HEK293 (cell line): Measurements from ENCODE around the gene RNF149.
"Not testable (repeated sequence)": the region's sequence is repeated elsewhere in the genome, so short reads cannot be mapped to it uniquely, and the experiment has no call there.

Experiments
- CTCF ChIA-PET: fragments of 350-600 bp; formaldehyde crosslinking; extraction: SDS; loops from one replicate; lab custom pipeline; 2021; ENCODE audit warnings: antibody characterized with exemption; lab: Yijun Ruan, JAX
- POLR2A ChIA-PET: fragments of 300-600 bp; formaldehyde crosslinking; extraction: SDS; loops from one replicate; lab custom pipeline; 2020; ENCODE audit warnings: antibody characterized with exemption, inconsistent platforms; lab: Yijun Ruan, JAX
- H3K27ac ChIP-seq: fragments of 200-500 bp; sonication (Bioruptor generic); 2 replicates; pipeline ENCODE4 v1.5.1; 2014; ENCODE audit warnings: low read depth, low read length, control low read depth, inconsistent platforms; ENCODE audit errors: extremely low read depth
- H3K36me3 ChIP-seq, 2 experiments: fragments of 200-500 bp in 1 of 2; sonication (Bioruptor generic) in 1 of 2; 1 replicate in 1 of 2; 2 replicates in 1 of 2; pipeline ENCODE4 v1.5.1; 2014 to 2017; ENCODE audit warnings: inconsistent platforms in 2 of 2, low read length in 2 of 2; ENCODE audit not compliant: control insufficient read depth in 2 of 2, insufficient read depth in 1 of 2
- H3K4me1 ChIP-seq: fragments of 200-500 bp; sonication (Bioruptor generic); 2 replicates; pipeline ENCODE4 v1.5.1; 2014; ENCODE audit warnings: mild to moderate bottlenecking, low read length, inconsistent platforms; ENCODE audit not compliant: control insufficient read depth, insufficient read depth
- H3K4me3 ChIP-seq: 2 replicates; pipeline ENCODE4 v1.5.1; 2011; ENCODE audit warnings: low read depth, mild to moderate bottlenecking, control low read depth, low read length, moderate library complexity
- H3K9me3 ChIP-seq: fragments of 200-500 bp; sonication (Bioruptor generic); 2 replicates; pipeline ENCODE4 v1.5.1; 2014; ENCODE audit warnings: low read depth, low read length, inconsistent platforms; ENCODE audit not compliant: control insufficient read depth, insufficient read depth
- ZBTB7A ChIP-seq: fragments of 450-650 bp; formaldehyde crosslinking; IDR thresholded peaks from 2 replicates; pipeline ENCODE4 v1.5.1; 2016; ENCODE audit warnings: low read depth, missing biosample characterization, missing genetic modification characterization
- ZNF324 ChIP-seq: fragments of 450-650 bp; formaldehyde crosslinking; IDR thresholded peaks from 2 replicates; pipeline ENCODE4 v1.5.1; 2016; ENCODE audit warnings: missing biosample characterization, missing genetic modification characterization
- ZNF624 ChIP-seq: fragments of 450-650 bp; formaldehyde crosslinking; IDR thresholded peaks from 2 replicates; pipeline ENCODE4 v1.5.1; 2017; ENCODE audit warnings: missing biosample characterization, missing genetic modification characterization
- TF ChIP-seq, protein P1 (sequence below): fragments of 450-650 bp; formaldehyde crosslinking; IDR thresholded peaks from 2 replicates; pipeline ENCODE4 v1.5.1; 2016; ENCODE audit warnings: missing biosample characterization, missing genetic modification characterization, low read depth
- TF ChIP-seq, protein P2 (sequence below): fragments of 450-650 bp; formaldehyde crosslinking; IDR thresholded peaks from 2 replicates; pipeline ENCODE4 v1.5.1; 2016; ENCODE audit warnings: missing biosample characterization, missing genetic modification characterization
- TF ChIP-seq, protein P3 (sequence below): fragments of 450-650 bp; formaldehyde crosslinking; conservative IDR thresholded peaks from 2 replicates; pipeline ENCODE4 v1.5.1; 2016; ENCODE audit warnings: low read depth, missing biosample characterization, missing genetic modification characterization
- TF ChIP-seq, protein P4 (sequence below): fragments of 450-650 bp; formaldehyde crosslinking; IDR thresholded peaks from 2 replicates; pipeline ENCODE4 v1.5.1; 2016; ENCODE audit warnings: missing biosample characterization, missing genetic modification characterization

RNF149 gene

DNA sequence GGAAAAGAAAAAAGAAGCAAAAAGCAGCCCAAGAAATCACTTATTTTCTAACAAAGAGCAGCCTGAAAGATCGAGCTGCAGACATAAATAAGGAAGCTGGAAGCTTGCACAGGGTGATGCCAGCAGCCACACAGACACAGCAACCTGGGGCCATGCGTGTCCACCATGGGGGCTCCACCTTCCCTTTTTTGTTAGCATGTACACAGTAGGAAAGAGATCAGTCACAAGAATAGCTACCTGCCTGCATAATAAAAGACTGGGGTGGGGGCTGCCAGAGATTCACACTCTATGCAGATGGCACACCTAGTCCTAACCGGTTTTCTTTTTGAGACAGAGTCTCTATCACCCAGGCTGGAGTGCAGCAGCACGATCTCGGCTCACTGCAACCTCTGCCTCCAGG lies 58.7 kb downstream of the RNF149 start (continued):
- no peak for TF ChIP-seq ZNF324
- TF ChIP-seq ZNF624, result no peak

DNA sequence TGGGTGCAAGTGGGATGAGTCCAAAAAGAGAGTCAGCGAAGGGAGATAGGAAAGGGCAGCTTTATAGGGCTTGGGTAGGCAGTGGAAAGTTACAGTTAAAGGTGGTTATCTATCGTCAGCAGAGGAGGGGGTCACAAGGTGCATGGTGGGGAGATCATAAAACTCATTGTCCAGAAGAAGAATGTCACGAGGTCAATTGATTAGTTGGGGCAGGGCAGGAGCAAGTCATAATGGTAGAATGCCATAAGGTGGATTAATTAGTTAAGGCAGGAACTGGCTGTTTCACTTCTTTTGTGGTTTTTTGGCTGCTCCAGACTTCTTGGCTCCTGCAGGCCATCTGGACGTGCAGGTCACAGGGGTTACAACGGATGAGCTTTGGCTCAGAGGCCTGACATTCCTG lies 59.7 kb downstream of the RNF149 start:
- H3K9me3 ChIP-seq, H3K36me3 ChIP-seq, H3K27ac ChIP-seq, H3K4me1 ChIP-seq, H3K4me3 ChIP-seq, POLR2A ChIA-PET: not testable (repeated sequence)
- CTCF ChIA-PET, result interaction anchor here (0.7 to 1.2 kb wide), 2 partner anchors 31 to 642 kb away, joined by 3 to 4 read pairs; no protein-coding TSS in a partner anchor

DNA sequence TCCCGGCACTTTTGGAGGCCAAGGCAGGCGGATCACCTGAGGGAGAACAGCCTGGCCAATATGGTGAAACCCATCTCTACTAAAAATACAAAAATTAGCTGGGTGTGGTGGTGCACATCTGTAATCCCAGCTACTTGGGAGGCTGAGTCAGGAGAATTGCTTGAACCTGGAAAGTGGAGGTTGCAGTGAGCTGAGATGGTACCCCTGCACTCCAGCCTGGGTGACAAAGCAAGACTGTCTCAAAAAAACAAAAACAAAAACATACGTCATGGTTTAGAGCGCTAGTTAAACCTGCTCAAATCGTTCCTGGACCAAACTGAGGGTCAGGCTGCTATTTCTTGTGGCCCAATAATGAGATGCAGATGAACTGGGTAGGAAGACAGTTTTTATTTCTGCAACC lies 63.0 kb downstream of the RNF149 start:
- H3K4me1 ChIP-seq, H3K4me3 ChIP-seq, H3K9me3 ChIP-seq, H3K36me3 ChIP-seq, H3K27ac ChIP-seq: not testable (repeated sequence)
- CTCF ChIA-PET, result interaction anchor here (0.9 to 1.0 kb wide), 2 partner anchors 40 to 97 kb away, joined by 4 to 5 read pairs; no protein-coding TSS in a partner anchor
- POLR2A ChIA-PET, result interaction anchor here (0.7 kb wide), 1 partner anchor 14 kb away, joined by 4 read pairs; no protein-coding TSS in a partner anchor

DNA sequence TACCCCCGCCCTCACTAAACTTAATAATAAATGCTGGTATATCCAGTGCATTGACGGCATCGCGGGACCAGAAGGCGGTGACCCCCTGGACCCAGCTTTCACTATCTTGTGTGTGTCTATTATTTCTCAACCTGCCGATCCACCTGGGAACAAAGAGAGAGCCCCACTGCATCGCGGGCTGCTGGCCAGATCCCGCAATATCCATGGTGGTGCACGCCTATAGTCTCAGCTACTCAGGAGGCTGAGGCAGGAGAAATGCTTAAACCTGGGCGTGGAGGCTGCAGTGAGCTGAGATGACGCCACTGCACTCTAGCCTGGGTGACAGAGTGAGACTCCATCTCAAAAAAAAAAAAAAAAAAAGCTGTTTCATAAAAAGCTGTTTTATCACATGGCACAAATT lies 63.6 kb downstream of the RNF149 start:
- ChIA-PET CTCF (interaction anchor here (0.9 to 1.0 kb wide), 2 partner anchors 40 to 98 kb away, joined by 4 to 5 read pairs; no protein-coding TSS in a partner anchor), POLR2A (interaction anchor here (0.7 kb wide), 1 partner anchor 13 kb away, joined by 4 read pairs; no protein-coding TSS in a partner anchor)

DNA sequence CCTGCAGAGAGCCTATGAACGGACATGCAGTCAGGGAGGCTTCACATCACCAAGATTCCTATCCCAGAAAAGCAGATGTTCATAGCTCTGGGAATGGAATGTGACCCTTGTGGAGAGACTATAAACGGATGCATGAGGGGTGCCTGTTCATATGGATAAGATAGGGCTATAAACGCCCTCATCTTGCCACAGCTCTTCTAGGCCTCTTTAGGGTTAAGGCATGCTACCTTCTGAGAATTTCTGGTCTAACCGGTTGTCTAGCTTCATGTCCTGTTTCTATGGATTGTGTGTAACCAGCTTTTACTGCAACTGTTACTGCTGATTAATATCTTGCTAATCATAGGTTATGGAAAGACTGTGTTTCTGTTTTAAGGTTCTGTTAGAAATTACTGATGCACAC lies 64.1 kb downstream of the RNF149 start:
- CTCF ChIA-PET, result interaction anchor here (1.0 kb wide), 1 partner anchor 98 kb away, joined by 4 read pairs; no protein-coding TSS in a partner anchor
- H3K4me3 ChIP-seq, H3K36me3 ChIP-seq, POLR2A ChIA-PET, H3K4me1 ChIP-seq, H3K9me3 ChIP-seq, H3K27ac ChIP-seq: not testable (repeated sequence)

More for the DNA sequence above, 63.6 kb downstream of the RNF149 start:
- H3K4me1 ChIP-seq, H3K27ac ChIP-seq, H3K36me3 ChIP-seq, H3K9me3 ChIP-seq, H3K4me3 ChIP-seq: not testable (repeated sequence)

DNA sequence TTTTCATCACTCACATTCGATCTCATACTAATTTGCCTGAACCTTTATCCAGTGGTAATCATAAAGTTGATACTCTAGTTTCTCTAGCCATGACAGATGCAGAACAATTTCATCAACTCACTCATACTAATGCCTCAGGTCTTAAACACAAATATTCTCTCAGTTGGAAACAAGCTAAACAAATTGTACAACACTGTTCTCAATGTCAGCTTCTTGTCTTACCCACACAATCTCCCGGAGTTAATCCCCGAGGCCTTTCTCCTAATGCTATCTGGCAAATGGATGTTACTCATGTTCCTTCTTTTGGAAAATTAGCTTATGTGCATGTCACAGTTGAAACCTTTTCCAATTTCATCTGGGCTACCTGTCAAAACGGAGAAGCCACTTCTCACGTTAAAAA lies 67.3 kb downstream of the RNF149 start:
- Histone ChIP-seq H3K4me3 (no peak overlapping the region), H3K36me3 (no peaks in the 10 kb centered on the region), H3K27ac (no peak overlapping the region), H3K4me1 (no peaks in the 10 kb centered on the region), H3K9me3 (no peaks in the 10 kb centered on the region)
- ChIA-PET POLR2A (interaction anchor here (1.7 kb wide), 1 partner anchor 11 kb away, joined by 4 read pairs; the partner anchor contains the start of gene CNOT11), CTCF (interaction anchor here (0.6 to 2.2 kb wide), 6 partner anchors 10 to 110 kb away, joined by 3 to 24 read pairs (median 4); partner anchors contain the start of gene CNOT11)
- TF ChIP-seq, protein P1, sequence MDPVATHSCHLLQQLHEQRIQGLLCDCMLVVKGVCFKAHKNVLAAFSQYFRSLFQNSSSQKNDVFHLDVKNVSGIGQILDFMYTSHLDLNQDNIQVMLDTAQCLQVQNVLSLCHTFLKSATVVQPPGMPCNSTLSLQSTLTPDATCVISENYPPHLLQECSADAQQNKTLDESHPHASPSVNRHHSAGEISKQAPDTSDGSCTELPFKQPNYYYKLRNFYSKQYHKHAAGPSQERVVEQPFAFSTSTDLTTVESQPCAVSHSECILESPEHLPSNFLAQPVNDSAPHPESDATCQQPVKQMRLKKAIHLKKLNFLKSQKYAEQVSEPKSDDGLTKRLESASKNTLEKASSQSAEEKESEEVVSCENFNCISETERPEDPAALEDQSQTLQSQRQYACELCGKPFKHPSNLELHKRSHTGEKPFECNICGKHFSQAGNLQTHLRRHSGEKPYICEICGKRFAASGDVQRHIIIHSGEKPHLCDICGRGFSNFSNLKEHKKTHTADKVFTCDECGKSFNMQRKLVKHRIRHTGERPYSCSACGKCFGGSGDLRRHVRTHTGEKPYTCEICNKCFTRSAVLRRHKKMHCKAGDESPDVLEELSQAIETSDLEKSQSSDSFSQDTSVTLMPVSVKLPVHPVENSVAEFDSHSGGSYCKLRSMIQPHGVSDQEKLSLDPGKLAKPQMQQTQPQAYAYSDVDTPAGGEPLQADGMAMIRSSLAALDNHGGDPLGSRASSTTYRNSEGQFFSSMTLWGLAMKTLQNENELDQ, result no peak
- TF ChIP-seq, protein P2, sequence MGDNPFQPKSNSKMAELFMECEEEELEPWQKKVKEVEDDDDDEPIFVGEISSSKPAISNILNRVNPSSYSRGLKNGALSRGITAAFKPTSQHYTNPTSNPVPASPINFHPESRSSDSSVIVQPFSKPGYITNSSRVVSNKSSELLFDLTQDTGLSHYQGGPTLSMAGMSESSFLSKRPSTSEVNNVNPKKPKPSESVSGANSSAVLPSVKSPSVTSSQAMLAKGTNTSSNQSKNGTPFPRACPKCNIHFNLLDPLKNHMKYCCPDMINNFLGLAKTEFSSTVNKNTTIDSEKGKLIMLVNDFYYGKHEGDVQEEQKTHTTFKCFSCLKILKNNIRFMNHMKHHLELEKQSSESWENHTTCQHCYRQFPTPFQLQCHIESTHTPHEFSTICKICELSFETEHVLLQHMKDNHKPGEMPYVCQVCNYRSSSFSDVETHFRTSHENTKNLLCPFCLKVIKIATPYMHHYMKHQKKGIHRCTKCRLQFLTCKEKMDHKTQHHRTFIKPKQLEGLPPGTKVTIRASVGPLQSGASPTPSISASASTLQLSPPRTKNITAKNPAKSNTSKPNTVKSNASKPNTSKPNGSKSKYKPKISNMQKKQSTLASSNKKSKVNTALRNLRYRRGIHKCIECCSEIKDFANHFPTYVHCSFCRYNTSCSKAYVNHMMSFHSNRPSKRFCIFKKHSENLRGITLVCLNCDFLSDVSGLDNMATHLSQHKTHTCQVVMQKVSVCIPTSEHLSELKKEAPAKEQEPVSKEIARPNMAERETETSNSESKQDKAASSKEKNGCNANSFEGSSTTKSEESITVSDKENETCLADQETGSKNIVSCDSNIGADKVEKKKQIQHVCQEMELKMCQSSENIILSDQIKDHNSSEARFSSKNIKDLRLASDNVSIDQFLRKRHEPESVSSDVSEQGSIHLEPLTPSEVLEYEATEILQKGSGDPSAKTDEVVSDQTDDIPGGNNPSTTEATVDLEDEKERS (tag by site-specific recombination), result no peak
- TF ChIP-seq ZBTB7A, result no peak
- TF ChIP-seq, protein P3, sequence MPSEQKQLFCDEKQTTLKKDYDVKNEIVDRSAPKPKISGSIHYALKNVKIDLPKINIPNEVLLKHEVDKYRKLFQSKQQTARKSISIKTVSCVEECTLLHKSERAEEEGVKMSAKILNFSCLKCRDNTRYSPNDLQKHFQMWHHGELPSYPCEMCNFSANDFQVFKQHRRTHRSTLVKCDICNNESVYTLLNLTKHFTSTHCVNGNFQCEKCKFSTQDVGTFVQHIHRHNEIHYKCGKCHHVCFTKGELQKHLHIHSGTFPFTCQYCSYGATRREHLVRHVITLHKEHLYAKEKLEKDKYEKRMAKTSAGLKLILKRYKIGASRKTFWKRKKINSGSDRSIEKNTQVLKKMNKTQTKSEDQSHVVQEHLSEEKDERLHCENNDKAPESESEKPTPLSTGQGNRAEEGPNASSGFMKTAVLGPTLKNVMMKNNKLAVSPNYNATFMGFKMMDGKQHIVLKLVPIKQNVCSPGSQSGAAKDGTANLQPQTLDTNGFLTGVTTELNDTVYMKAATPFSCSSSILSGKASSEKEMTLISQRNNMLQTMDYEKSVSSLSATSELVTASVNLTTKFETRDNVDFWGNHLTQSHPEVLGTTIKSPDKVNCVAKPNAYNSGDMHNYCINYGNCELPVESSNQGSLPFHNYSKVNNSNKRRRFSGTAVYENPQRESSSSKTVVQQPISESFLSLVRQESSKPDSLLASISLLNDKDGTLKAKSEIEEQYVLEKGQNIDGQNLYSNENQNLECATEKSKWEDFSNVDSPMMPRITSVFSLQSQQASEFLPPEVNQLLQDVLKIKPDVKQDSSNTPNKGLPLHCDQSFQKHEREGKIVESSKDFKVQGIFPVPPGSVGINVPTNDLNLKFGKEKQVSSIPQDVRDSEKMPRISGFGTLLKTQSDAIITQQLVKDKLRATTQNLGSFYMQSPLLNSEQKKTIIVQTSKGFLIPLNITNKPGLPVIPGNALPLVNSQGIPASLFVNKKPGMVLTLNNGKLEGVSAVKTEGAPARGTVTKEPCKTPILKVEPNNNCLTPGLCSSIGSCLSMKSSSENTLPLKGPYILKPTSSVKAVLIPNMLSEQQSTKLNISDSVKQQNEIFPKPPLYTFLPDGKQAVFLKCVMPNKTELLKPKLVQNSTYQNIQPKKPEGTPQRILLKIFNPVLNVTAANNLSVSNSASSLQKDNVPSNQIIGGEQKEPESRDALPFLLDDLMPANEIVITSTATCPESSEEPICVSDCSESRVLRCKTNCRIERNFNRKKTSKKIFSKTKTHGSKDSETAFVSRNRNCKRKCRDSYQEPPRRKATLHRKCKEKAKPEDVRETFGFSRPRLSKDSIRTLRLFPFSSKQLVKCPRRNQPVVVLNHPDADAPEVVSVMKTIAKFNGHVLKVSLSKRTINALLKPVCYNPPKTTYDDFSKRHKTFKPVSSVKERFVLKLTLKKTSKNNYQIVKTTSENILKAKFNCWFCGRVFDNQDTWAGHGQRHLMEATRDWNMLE (tag by site-specific recombination), result no peak
- TF ChIP-seq, protein P4, sequence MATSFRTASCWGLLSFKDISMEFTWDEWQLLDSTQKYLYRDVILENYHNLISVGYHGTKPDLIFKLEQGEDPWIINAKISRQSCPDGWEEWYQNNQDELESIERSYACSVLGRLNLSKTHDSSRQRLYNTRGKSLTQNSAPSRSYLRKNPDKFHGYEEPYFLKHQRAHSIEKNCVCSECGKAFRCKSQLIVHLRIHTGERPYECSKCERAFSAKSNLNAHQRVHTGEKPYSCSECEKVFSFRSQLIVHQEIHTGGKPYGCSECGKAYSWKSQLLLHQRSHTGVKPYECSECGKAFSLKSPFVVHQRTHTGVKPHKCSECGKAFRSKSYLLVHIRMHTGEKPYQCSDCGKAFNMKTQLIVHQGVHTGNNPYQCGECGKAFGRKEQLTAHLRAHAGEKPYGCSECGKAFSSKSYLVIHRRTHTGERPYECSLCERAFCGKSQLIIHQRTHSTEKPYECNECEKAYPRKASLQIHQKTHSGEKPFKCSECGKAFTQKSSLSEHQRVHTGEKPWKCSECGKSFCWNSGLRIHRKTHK (tag by site-specific recombination), result no peak
